Caki2 (cell line): Measurements from ENCODE around the gene MRPL52. TPM values are rescaled to one million over a fixed set of nuclear protein-coding genes. Genes with fewer than 3 reads are reported as not detected.

Source experiments
- DNase-seq: peaks from one replicate; pipeline ENCODE4 v3.0.0-alpha.2; 2015; ENCODE audit warnings: low read depth
- in situ Hi-C: cut with HindIII; loops from 2 replicates; pipeline ENCODE4 v1.10.0; 2016; ENCODE audit warnings: low sequenced_read_pairs, low pct_unique_long_range_greater_than_20kb, mixed read lengths
- total RNA-seq: library from RNA; depleted of rRNA; stranded (reverse); fragments of >200 nt; shearing (Covaris generic); gene quantifications from 2 replicates; pipeline ENCODE4 v1.2.3, GENCODE V29; 2014; ENCODE audit warnings: low replicate concordance

The MRPL52 gene
- total RNA-seq, 1 experiment from 2014 or later = 81.2 TPM

- DNase-seq = peak; percentile 90
- in situ Hi-C loops = no loop called here
Observed at GRCh38 chr14:22871224-22872032, 41.7 kb downstream of the MRPL52 start, which contains the start of gene LRP10. LRP10 (plus strand) TSS chr14:22871740; CDS start chr14:22872304, 564 bp downstream.

- in situ Hi-C loops = no loop called here
Observed at GRCh38 chr14:22872033-22872832, 42.5 kb downstream of the MRPL52 start.

GRCh38 chr14:22872833-22873520 is 43.3 kb downstream of the MRPL52 start:
- no peak for DNase-seq
- in situ Hi-C loops = no loop called here

More at GRCh38 chr14:22872033-22872832, 42.5 kb downstream of the MRPL52 start:
- peak; percentile 81 for DNase-seq

DNA sequence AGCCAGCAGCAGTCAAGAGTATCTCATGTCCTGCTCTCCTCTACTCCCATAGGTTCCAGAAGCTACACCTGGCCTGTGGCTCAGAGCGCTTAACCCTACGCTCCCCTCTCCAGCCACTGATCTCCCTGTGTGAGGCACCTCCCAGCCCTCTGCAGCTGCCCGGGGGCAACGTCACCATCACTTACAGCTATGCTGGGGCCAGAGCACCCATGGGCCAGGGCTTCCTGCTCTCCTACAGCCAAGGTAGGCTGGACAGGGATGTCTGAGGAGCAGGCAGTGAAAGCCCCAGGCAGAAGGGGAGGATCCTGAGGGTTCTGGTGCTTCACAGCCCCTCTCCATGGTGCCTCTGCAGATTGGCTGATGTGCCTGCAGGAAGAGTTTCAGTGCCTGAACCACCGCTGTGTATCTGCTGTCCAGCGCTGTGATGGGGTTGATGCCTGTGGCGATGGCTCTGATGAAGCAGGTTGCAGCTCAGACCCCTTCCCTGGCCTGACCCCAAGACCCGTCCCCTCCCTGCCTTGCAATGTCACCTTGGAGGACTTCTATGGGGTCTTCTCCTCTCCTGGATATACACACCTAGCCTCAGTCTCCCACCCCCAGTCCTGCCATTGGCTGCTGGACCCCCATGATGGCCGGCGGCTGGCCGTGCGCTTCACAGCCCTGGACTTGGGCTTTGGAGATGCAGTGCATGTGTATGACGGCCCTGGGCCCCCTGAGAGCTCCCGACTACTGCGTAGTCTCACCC is 45.5 kb downstream of the MRPL52 start:
- in situ Hi-C loops = no loop called here
- DNase-seq = no peak

GRCh38 chr14:22875748-22876319 is 46.1 kb downstream of the MRPL52 start:
- DNase-seq = no peak
- in situ Hi-C loops = no loop called here

- in situ Hi-C loops = no loop called here
- no peak for DNase-seq
Observed at GRCh38 chr14:22877000-22877501, 47.4 kb downstream of the MRPL52 start.

GRCh38 chr14:22878271-22879246 is 48.9 kb downstream of the MRPL52 start:
- DNase-seq = no peak
- in situ Hi-C loops = no loop called here

DNA sequence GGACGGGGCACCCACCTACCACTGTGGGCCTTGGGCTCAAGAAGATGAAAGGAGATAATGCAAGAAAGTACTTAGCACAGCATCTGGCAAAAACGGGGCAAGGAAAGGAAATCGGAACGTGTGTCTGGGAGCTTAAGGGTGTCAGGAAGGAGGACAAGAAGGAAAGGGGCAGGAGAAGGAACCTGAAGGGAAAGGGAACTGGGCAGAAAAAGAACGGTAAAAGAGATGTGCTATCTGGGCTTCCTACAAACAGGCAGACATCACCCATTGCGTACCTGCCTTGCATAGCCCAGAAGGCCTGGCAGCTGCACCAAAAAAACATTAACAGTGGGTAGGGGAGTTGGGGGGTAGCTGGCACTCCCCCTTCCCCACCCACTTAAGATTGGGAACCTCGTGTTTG is 52.4 kb downstream of the MRPL52 start:
- DNase-seq = no peak
- in situ Hi-C loops = no loop called here

GRCh38 chr14:22882529-22883172 is 53.0 kb downstream of the MRPL52 start:
- in situ Hi-C loops = no loop called here
- DNase-seq = peak; percentile 42

- in situ Hi-C loops = no loop called here
- no peak for DNase-seq
Observed at GRCh38 chr14:22883173-22883976, 53.7 kb downstream of the MRPL52 start, which contains the start of gene REM2. REM2 (plus strand) TSS chr14:22883222; CDS start chr14:22883288, 66 bp downstream.

GRCh38 chr14:22884076-22884737 is 54.5 kb downstream of the MRPL52 start:
- in situ Hi-C loops = no loop called here
- DNase-seq = no peak
